H1 (cell line): ENCODE data around the gene CACNA1C. TPM values are rescaled to one million over a fixed set of nuclear protein-coding genes. Genes with fewer than 3 reads are reported as not detected.
A peak's percentile ranks its signal among the peaks of the same experiment; 100 is the strongest.

ENCODE experiments used
- CTBP2 ChIP-seq: IDR thresholded peaks from 2 replicates; pipeline ENCODE4 v1.7.0; 2011; ENCODE audit warnings: borderline replicate concordance, mild to moderate bottlenecking, moderate library complexity, mixed read lengths, low read length; ENCODE audit not compliant: insufficient read depth, insufficient read length
- SP2 ChIP-seq: IDR thresholded peaks from 2 replicates; pipeline ENCODE4 v1.6.1; 2012; ENCODE audit warnings: mild to moderate bottlenecking, low read length, inconsistent platforms
- SRF ChIP-seq: IDR thresholded peaks from 2 replicates; pipeline ENCODE4 v1.6.1; 2011; ENCODE audit warnings: mild to moderate bottlenecking, low read depth, low read length, moderate library complexity
- TBP ChIP-seq: IDR thresholded peaks from 2 replicates; pipeline ENCODE4 v1.6.1; 2011; ENCODE audit warnings: low read depth, low read length, improper control_type of control experiment
- polyA plus RNA-seq, 7 experiments: library from polyadenylated mRNA; depleted of rRNA in 3 of 7; stranded (reverse) in 5 of 7; unstranded in 2 of 7; fragments of >200 nt in 5 of 7; fragments of 200-250 nt in 2 of 7; gene quantifications; 1 replicate in 5 of 7; 2 replicates in 1 of 7; 4 replicates in 1 of 7; pipeline versions ENCODE4 v1.2.1 to v1.2.3, GENCODE V29; 2011 to 2013; ENCODE audit warnings: missing spikeins in 2 of 7, mixed read lengths in 2 of 7
- total RNA-seq: library from RNA; stranded (reverse); fragmentation: NEBNext Ultra II Directional; extraction: Animal tissue kit (Norgen Biotek cat#: 25700); gene quantifications from 2 replicates; pipeline ENCODE4 v1.2.1, GENCODE V29; 2021
- TF ChIP-seq, protein P1 (sequence below): fragments of 300-600 bp; sonication (generic); IDR thresholded peaks from 2 replicates; pipeline ENCODE4 v1.7.1; 2012; ENCODE audit warnings: low read length, moderate library complexity, mild to moderate bottlenecking, inconsistent platforms; ENCODE audit not compliant: insufficient replicate concordance
- TF ChIP-seq, protein P2 (sequence below): IDR thresholded peaks from 2 replicates; pipeline ENCODE4 v1.6.1; 2012; ENCODE audit warnings: inconsistent platforms
- TF ChIP-seq, protein P3 (sequence below): IDR thresholded peaks from 2 replicates; pipeline ENCODE4 v1.6.1; 2012; ENCODE audit warnings: low read length, inconsistent platforms

CACNA1C gene
- total and polyA plus RNA-seq, 2 of the 8 experiments (the other 6 are each of a cell fraction or from before 2014, with no cell fraction given), result 1.3 TPM

DNA sequence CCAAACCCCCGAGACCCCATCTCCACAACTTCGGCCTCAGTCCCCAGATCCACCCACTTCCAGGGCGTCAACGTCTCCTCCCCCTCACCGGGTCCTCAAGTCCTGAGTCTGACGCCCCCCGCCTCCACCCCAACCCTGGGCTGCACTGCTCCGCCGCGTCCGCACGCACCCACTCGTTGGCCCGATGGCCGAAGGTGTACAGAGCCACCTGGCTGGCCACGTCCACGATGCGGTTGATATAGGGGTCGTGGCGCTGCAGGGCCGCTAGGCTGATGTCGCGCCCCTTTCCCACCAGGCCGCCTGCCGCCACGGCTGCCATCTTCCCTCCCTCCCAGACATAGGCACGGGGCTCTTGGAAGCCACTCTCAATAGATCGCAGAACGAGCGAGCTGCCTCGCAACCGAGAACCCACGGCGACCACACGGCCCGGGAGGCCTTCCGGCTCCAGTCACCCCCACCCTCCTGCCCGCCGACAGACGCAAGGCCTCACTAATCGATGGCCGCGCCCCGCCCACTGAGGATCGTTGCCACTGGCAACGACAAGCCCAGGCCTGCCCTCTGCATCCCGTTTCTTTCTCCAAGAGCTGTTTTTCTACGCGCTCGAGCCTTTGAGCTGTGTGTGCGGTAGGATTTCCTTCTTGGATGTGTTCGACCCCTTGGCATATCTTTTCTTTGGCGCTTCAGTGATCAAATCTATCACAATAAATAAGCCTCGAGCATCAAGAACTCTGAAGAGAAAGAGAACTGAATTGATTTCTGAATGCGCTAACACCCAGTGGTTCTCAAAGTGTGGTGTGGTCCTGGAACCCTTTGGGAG, 48.5 kb upstream of the CACNA1C start, which contains the start of gene DCP1B (continued):
- TF ChIP-seq, protein P1, sequence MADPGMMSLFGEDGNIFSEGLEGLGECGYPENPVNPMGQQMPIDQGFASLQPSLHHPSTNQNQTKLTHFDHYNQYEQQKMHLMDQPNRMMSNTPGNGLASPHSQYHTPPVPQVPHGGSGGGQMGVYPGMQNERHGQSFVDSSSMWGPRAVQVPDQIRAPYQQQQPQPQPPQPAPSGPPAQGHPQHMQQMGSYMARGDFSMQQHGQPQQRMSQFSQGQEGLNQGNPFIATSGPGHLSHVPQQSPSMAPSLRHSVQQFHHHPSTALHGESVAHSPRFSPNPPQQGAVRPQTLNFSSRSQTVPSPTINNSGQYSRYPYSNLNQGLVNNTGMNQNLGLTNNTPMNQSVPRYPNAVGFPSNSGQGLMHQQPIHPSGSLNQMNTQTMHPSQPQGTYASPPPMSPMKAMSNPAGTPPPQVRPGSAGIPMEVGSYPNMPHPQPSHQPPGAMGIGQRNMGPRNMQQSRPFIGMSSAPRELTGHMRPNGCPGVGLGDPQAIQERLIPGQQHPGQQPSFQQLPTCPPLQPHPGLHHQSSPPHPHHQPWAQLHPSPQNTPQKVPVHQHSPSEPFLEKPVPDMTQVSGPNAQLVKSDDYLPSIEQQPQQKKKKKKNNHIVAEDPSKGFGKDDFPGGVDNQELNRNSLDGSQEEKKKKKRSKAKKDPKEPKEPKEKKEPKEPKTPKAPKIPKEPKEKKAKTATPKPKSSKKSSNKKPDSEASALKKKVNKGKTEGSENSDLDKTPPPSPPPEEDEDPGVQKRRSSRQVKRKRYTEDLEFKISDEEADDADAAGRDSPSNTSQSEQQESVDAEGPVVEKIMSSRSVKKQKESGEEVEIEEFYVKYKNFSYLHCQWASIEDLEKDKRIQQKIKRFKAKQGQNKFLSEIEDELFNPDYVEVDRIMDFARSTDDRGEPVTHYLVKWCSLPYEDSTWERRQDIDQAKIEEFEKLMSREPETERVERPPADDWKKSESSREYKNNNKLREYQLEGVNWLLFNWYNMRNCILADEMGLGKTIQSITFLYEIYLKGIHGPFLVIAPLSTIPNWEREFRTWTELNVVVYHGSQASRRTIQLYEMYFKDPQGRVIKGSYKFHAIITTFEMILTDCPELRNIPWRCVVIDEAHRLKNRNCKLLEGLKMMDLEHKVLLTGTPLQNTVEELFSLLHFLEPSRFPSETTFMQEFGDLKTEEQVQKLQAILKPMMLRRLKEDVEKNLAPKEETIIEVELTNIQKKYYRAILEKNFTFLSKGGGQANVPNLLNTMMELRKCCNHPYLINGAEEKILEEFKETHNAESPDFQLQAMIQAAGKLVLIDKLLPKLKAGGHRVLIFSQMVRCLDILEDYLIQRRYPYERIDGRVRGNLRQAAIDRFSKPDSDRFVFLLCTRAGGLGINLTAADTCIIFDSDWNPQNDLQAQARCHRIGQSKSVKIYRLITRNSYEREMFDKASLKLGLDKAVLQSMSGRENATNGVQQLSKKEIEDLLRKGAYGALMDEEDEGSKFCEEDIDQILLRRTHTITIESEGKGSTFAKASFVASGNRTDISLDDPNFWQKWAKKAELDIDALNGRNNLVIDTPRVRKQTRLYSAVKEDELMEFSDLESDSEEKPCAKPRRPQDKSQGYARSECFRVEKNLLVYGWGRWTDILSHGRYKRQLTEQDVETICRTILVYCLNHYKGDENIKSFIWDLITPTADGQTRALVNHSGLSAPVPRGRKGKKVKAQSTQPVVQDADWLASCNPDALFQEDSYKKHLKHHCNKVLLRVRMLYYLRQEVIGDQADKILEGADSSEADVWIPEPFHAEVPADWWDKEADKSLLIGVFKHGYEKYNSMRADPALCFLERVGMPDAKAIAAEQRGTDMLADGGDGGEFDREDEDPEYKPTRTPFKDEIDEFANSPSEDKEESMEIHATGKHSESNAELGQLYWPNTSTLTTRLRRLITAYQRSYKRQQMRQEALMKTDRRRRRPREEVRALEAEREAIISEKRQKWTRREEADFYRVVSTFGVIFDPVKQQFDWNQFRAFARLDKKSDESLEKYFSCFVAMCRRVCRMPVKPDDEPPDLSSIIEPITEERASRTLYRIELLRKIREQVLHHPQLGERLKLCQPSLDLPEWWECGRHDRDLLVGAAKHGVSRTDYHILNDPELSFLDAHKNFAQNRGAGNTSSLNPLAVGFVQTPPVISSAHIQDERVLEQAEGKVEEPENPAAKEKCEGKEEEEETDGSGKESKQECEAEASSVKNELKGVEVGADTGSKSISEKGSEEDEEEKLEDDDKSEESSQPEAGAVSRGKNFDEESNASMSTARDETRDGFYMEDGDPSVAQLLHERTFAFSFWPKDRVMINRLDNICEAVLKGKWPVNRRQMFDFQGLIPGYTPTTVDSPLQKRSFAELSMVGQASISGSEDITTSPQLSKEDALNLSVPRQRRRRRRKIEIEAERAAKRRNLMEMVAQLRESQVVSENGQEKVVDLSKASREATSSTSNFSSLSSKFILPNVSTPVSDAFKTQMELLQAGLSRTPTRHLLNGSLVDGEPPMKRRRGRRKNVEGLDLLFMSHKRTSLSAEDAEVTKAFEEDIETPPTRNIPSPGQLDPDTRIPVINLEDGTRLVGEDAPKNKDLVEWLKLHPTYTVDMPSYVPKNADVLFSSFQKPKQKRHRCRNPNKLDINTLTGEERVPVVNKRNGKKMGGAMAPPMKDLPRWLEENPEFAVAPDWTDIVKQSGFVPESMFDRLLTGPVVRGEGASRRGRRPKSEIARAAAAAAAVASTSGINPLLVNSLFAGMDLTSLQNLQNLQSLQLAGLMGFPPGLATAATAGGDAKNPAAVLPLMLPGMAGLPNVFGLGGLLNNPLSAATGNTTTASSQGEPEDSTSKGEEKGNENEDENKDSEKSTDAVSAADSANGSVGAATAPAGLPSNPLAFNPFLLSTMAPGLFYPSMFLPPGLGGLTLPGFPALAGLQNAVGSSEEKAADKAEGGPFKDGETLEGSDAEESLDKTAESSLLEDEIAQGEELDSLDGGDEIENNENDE, result no peak
- TF ChIP-seq, protein P2, sequence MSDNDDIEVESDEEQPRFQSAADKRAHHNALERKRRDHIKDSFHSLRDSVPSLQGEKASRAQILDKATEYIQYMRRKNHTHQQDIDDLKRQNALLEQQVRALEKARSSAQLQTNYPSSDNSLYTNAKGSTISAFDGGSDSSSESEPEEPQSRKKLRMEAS, result peak; percentile 87
- TF ChIP-seq CTBP2, result no peak
- no peak; the same call in 1 of the 2 replicates for TF ChIP-seq TBP
- TF ChIP-seq SP2, result no peak
- peak; percentile 92 for TF ChIP-seq SRF
- TF ChIP-seq, protein P3, sequence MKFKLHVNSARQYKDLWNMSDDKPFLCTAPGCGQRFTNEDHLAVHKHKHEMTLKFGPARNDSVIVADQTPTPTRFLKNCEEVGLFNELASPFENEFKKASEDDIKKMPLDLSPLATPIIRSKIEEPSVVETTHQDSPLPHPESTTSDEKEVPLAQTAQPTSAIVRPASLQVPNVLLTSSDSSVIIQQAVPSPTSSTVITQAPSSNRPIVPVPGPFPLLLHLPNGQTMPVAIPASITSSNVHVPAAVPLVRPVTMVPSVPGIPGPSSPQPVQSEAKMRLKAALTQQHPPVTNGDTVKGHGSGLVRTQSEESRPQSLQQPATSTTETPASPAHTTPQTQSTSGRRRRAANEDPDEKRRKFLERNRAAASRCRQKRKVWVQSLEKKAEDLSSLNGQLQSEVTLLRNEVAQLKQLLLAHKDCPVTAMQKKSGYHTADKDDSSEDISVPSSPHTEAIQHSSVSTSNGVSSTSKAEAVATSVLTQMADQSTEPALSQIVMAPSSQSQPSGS, result peak; percentile 39; the same call in 1 of the 2 replicates
